Measurements from ENCODE around the gene CD180.

Gene CD180

DNA sequence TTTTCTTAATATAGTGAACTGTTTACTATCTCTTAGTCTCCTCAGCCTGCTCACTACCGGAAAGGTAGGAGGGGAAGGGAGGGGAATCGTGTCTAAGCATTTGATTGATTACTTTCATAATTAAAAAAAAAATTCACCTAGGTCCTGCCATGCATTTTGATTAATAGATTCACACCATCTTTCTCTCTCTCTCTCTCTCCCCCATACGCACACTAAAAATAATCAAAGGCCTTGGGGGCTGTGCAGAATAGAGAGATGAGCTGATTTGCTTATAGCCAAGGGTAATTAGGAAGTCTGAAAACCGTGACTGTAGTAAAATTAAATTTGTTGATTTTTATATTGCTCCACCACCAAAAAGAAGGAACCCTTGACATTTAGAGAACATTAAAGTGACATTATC lies 49.6 kb downstream of the CD180 start:
- H3K9ac ChIP-seq (ENCODE audit: low read length): no peak overlapping the region
- no peak overlapping the region for H3K4me2 ChIP-seq (ENCODE audit: low read length)
- H3K9me3 ChIP-seq (ENCODE audit: insufficient read depth, low read length): no peaks in the 10 kb centered on the region

DNA sequence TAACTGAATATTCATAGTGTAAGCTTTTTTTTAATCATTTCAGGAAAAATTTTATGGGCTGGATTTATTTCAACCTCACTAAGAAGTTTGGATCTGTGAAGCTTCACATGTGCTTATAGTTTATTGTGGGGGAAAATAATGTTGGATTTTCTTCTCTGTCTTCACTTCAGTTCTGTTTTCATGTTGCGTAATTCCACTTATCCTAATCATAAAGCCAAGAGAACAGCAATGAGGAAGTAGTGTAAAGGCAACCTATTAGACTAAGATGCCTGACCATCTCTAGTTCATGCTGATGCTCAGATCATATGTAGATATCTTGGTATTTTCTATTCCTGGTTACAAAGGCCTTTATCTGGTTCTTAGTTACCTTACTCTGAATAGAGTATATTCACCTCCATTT lies 50.0 kb downstream of the CD180 start:
- Histone ChIP-seq H3K36me3 (replicated peaks; ENCODE audit: low read depth, low read length) (no peaks in the 10 kb centered on the region), H3K27ac (ENCODE audit: low read length) (no peak overlapping the region), H3K4me3 (ENCODE audit: low read length) (no peak overlapping the region), H3K9me3 (ENCODE audit: insufficient read depth, low read length) (no peaks in the 10 kb centered on the region), H3K27me3 (ENCODE audit: low read depth, low read length) (peaks cover 5% of the 10 kb centered on the region; the same call in 1 of the 2 replicates), H2AFZ (ENCODE audit: low read depth, low read length) (no peak overlapping the region), H3K4me2 (ENCODE audit: low read length) (no peak overlapping the region), H3K79me2 (ENCODE audit: low read length) (no peaks in the 10 kb centered on the region), H3K9ac (ENCODE audit: low read length) (no peak overlapping the region), H3K4me1 (ENCODE audit: low read length) (no peaks in the 10 kb centered on the region), H4K20me1 (ENCODE audit: insufficient read depth, low read length) (no peaks in the 10 kb centered on the region)
- TF ChIP-seq, protein P1, sequence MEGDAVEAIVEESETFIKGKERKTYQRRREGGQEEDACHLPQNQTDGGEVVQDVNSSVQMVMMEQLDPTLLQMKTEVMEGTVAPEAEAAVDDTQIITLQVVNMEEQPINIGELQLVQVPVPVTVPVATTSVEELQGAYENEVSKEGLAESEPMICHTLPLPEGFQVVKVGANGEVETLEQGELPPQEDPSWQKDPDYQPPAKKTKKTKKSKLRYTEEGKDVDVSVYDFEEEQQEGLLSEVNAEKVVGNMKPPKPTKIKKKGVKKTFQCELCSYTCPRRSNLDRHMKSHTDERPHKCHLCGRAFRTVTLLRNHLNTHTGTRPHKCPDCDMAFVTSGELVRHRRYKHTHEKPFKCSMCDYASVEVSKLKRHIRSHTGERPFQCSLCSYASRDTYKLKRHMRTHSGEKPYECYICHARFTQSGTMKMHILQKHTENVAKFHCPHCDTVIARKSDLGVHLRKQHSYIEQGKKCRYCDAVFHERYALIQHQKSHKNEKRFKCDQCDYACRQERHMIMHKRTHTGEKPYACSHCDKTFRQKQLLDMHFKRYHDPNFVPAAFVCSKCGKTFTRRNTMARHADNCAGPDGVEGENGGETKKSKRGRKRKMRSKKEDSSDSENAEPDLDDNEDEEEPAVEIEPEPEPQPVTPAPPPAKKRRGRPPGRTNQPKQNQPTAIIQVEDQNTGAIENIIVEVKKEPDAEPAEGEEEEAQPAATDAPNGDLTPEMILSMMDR (IDR thresholded peaks at IDR 0.05; ENCODE audit: low read depth, low read length): no peak
- TF ChIP-seq EZH2phosphoT487 (IDR thresholded peaks at IDR 0.05; ENCODE audit: low read depth): no peak

More for the DNA sequence above, 49.6 kb downstream of the CD180 start:
- Histone ChIP-seq H3K4me3 (ENCODE audit: low read length) (no peak overlapping the region), H3K27me3 (ENCODE audit: low read depth, low read length) (peaks cover 5% of the 10 kb centered on the region; the same call in 1 of the 2 replicates), H3K4me1 (ENCODE audit: low read length) (no peaks in the 10 kb centered on the region), H2AFZ (ENCODE audit: low read depth, low read length) (no peak overlapping the region), H3K79me2 (ENCODE audit: low read length) (no peaks in the 10 kb centered on the region), H3K27ac (ENCODE audit: low read length) (no peak overlapping the region), H3K36me3 (replicated peaks; ENCODE audit: low read depth, low read length) (no peaks in the 10 kb centered on the region), H4K20me1 (ENCODE audit: insufficient read depth, low read length) (no peaks in the 10 kb centered on the region)
- TF ChIP-seq, protein P1 (IDR thresholded peaks at IDR 0.05; ENCODE audit: low read depth, low read length): no peak
- no peak for TF ChIP-seq EZH2phosphoT487 (IDR thresholded peaks at IDR 0.05; ENCODE audit: low read depth)

DNA sequence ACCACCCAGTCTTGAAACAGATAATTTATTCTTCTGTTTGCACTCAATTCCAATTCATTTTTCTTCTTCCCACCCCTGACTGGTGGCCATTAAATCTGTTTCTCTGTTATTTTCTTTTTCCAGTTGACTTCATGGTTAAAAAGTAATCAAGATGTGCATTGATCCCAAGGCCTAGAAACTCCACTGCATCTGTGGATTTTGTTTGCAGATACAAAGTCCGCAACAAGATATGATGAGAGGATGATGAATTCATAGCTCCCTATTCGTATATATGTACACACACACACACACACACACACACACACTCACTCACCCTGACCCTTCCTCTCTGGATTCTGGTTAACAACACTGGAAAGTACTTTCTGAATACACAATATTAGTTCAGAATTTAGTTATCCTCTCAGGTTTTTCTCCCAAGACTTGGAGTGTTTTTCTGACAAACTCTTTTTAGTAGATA lies 52.4 kb downstream of the CD180 start:
- no peak overlapping the region for H3K27ac ChIP-seq (ENCODE audit: low read length)
- H3K27me3 ChIP-seq (ENCODE audit: low read depth, low read length): no peaks in the 10 kb centered on the region
- no peaks in the 10 kb centered on the region for H3K4me1 ChIP-seq (ENCODE audit: low read length)
- H3K9ac ChIP-seq (ENCODE audit: low read length): no peak overlapping the region
- no peaks in the 10 kb centered on the region for H3K79me2 ChIP-seq (ENCODE audit: low read length)
- H3K4me2 ChIP-seq (ENCODE audit: low read length): no peak overlapping the region
- no peak for TF ChIP-seq EZH2phosphoT487 (IDR thresholded peaks at IDR 0.05; ENCODE audit: low read depth)
- TF ChIP-seq, protein P1 (IDR thresholded peaks at IDR 0.05; ENCODE audit: low read depth, low read length): no peak
- no peak overlapping the region for H2AFZ ChIP-seq (ENCODE audit: low read depth, low read length)
- H4K20me1 ChIP-seq (ENCODE audit: insufficient read depth, low read length): no peaks in the 10 kb centered on the region
- no peaks in the 10 kb centered on the region for H3K9me3 ChIP-seq (ENCODE audit: insufficient read depth, low read length)
- no peak overlapping the region for H3K4me3 ChIP-seq (ENCODE audit: low read length)
- no peaks in the 10 kb centered on the region for H3K36me3 ChIP-seq (replicated peaks; ENCODE audit: low read depth, low read length)

DNA sequence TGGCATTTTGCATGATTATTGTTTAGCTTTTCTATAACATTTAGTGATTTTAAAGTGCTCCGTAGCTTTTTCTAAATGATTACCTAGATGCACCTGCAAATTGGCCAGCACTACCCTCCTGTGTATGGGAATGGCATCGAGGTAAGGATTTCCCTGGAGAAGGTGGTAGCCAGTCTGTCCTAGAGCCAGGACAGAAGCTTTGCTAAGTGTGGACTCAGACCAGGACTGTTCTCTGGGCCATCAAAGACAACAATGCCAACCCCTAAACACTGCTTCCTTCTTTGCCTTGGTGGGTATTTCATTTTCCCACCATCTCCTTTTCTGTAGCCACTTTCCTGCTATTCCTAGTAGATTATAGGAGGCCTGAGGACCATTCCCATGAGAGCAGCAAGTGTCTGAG lies 53.0 kb downstream of the CD180 start:
- H4K20me1 ChIP-seq (ENCODE audit: insufficient read depth, low read length): no peaks in the 10 kb centered on the region
- no peak overlapping the region for H3K4me2 ChIP-seq (ENCODE audit: low read length)
- no peak for TF ChIP-seq EZH2phosphoT487 (IDR thresholded peaks at IDR 0.05; ENCODE audit: low read depth)
- TF ChIP-seq, protein P1 (IDR thresholded peaks at IDR 0.05; ENCODE audit: low read depth, low read length): no peak
- H3K4me1 ChIP-seq (ENCODE audit: low read length): no peaks in the 10 kb centered on the region
- H3K79me2 ChIP-seq (ENCODE audit: low read length): no peaks in the 10 kb centered on the region
- H3K36me3 ChIP-seq (replicated peaks; ENCODE audit: low read depth, low read length): no peaks in the 10 kb centered on the region
- no peak overlapping the region for H3K27ac ChIP-seq (ENCODE audit: low read length)
- H2AFZ ChIP-seq (ENCODE audit: low read depth, low read length): no peak overlapping the region
- H3K4me3 ChIP-seq (ENCODE audit: low read length): no peak overlapping the region
- H3K9ac ChIP-seq (ENCODE audit: low read length): no peak overlapping the region
- H3K27me3 ChIP-seq (ENCODE audit: low read depth, low read length): no peaks in the 10 kb centered on the region
- no peaks in the 10 kb centered on the region for H3K9me3 ChIP-seq (ENCODE audit: insufficient read depth, low read length)
